ENCODE measurements around the gene ACOT11.

DNA sequence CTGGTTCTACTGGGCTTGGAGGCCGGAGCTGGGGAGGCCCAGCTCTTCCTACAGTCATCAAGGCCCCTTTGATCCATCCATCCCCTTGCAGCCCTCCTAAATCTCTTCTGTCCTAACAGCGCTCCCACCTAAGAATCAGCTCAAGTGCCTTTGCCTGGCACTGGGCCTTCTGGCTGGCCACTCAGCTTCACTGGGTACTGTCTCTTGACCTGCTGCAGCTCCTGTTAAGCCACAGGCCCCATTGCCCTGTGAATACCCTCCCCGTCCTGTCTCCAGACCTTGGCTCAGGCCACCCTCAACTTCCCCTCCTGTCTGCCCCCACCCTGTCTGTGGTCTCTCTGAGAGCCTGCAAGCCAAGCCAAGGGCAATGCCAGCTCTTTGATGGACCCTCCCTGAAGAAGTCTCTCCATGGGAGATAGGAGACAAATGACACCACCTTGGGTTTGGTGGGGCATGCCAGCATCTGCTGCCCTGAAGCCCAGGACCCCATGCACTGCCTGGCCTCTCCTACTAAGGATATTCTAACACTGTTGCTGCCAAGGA lies 48.0 kb downstream of the ACOT11 start:
- TF ChIP-seq RAD21 (IDR thresholded peaks at IDR 0.05; ENCODE audit: insufficient read depth, low read depth, low read length) (no peak), FOS (IDR thresholded peaks at IDR 0.05; ENCODE audit: borderline replicate concordance, extremely low read depth, insufficient read length) (no peak), SRF (IDR thresholded peaks at IDR 0.05; ENCODE audit: low read depth in 2 of 2, low read length in 2 of 2) (no peak)
